ENCODE results near the gene HSD17B4.
"Not testable (repeated sequence)": the region's sequence is repeated elsewhere in the genome, so short reads cannot be mapped to it uniquely, and the experiment has no call there.

The HSD17B4 gene

DNA sequence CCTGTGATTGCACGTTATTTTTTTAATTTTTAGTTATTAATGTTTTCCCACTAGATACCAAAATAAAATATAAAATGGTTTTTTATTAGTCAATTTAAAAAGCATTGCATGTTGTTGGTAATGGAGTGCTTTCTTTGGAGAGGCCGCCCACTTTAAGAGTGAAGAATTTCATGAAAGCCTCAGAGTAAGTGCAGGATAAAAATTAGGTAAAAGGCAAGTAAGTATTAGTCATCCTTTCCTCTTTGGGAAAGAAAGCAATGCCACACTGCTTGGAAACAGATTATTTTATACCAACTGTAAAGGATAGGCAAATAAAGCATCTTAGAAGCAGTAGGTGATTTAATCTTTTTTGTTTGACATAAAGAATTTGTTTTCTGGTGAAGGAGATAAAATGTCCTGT lies 62.9 kb downstream of the HSD17B4 start:
- Histone ChIP-seq H3K4me1 (ENCODE audit: insufficient read depth, low read length) (no peaks in the 10 kb centered on the region), H2AFZ (ENCODE audit: low read depth, low read length) (no peak overlapping the region), H3K9me3 (ENCODE audit: insufficient read depth, low read length, severe bottlenecking) (no peaks in the 10 kb centered on the region), H4K20me1 (ENCODE audit: insufficient read depth, low read length) (no peaks in the 10 kb centered on the region), H3K27me3 (ENCODE audit: insufficient read depth, low read length, poor library complexity) (no peaks in the 10 kb centered on the region), H3K9ac (ENCODE audit: low read depth, low read length) (no peak overlapping the region), H3K79me2 (ENCODE audit: insufficient read depth, low read length) (no peaks in the 10 kb centered on the region), H3K36me3 (ENCODE audit: insufficient read depth, low read length) (peaks cover 37% of the 10 kb centered on the region), H3K4me2 (ENCODE audit: insufficient read depth, low read length) (no peak overlapping the region), H3K27ac (ENCODE audit: low read length) (no peak overlapping the region), H3K4me3 (ENCODE audit: low read depth in 1 of 2, low read length in 2 of 2) (no peak overlapping the region)
- no peak for TF ChIP-seq EZH2 (IDR thresholded peaks at IDR 0.05; ENCODE audit: borderline replicate concordance, low read depth, low read length, severe bottlenecking)
- TF ChIP-seq, protein P1, sequence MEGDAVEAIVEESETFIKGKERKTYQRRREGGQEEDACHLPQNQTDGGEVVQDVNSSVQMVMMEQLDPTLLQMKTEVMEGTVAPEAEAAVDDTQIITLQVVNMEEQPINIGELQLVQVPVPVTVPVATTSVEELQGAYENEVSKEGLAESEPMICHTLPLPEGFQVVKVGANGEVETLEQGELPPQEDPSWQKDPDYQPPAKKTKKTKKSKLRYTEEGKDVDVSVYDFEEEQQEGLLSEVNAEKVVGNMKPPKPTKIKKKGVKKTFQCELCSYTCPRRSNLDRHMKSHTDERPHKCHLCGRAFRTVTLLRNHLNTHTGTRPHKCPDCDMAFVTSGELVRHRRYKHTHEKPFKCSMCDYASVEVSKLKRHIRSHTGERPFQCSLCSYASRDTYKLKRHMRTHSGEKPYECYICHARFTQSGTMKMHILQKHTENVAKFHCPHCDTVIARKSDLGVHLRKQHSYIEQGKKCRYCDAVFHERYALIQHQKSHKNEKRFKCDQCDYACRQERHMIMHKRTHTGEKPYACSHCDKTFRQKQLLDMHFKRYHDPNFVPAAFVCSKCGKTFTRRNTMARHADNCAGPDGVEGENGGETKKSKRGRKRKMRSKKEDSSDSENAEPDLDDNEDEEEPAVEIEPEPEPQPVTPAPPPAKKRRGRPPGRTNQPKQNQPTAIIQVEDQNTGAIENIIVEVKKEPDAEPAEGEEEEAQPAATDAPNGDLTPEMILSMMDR (IDR thresholded peaks at IDR 0.05; ENCODE audit: borderline replicate concordance, extremely low read depth, low read length, poor library complexity, severe bottlenecking): no peak
- ATAC-seq (ENCODE audit: insufficient read depth, low read depth) (no peak), DNase-seq (no peak)

- peaks cover 26% of the 10 kb centered on the region for H3K36me3 ChIP-seq (ENCODE audit: insufficient read depth, low read length)
- H3K4me2 ChIP-seq (ENCODE audit: insufficient read depth, low read length); H3K4me3 ChIP-seq (ENCODE audit: low read depth in 1 of 2, low read length in 2 of 2); H3K27ac ChIP-seq (ENCODE audit: low read length); H3K9ac ChIP-seq (ENCODE audit: low read depth, low read length); H4K20me1 ChIP-seq (ENCODE audit: insufficient read depth, low read length); H3K4me1 ChIP-seq (ENCODE audit: insufficient read depth, low read length); H3K27me3 ChIP-seq (ENCODE audit: insufficient read depth, low read length, poor library complexity); ATAC-seq (ENCODE audit: insufficient read depth, low read depth); DNase-seq; H3K79me2 ChIP-seq (ENCODE audit: insufficient read depth, low read length); H3K9me3 ChIP-seq (ENCODE audit: insufficient read depth, low read length, severe bottlenecking); H2AFZ ChIP-seq (ENCODE audit: low read depth, low read length): not testable (repeated sequence)
Measured at GRCh38 chr5:119517115-119517514, 64.8 kb downstream of the HSD17B4 start.

- Histone ChIP-seq H3K79me2 (ENCODE audit: insufficient read depth, low read length) (no peaks in the 10 kb centered on the region), H2AFZ (ENCODE audit: low read depth, low read length) (no peak overlapping the region), H3K4me3 (ENCODE audit: low read depth in 1 of 2, low read length in 2 of 2) (no peak overlapping the region), H3K27ac (ENCODE audit: low read length) (no peak overlapping the region), H3K27me3 (ENCODE audit: insufficient read depth, low read length, poor library complexity) (no peaks in the 10 kb centered on the region), H3K4me2 (ENCODE audit: insufficient read depth, low read length) (no peak overlapping the region), H3K9me3 (ENCODE audit: insufficient read depth, low read length, severe bottlenecking) (no peaks in the 10 kb centered on the region), H3K9ac (ENCODE audit: low read depth, low read length) (no peak overlapping the region), H3K36me3 (ENCODE audit: insufficient read depth, low read length) (peaks cover 24% of the 10 kb centered on the region), H4K20me1 (ENCODE audit: insufficient read depth, low read length) (no peaks in the 10 kb centered on the region), H3K4me1 (ENCODE audit: insufficient read depth, low read length) (no peaks in the 10 kb centered on the region)
- DNase-seq: no peak
- no peak for ATAC-seq (ENCODE audit: insufficient read depth, low read depth)
- no peak for TF ChIP-seq EZH2 (IDR thresholded peaks at IDR 0.05; ENCODE audit: borderline replicate concordance, low read depth, low read length, severe bottlenecking)
- TF ChIP-seq, protein P1 (IDR thresholded peaks at IDR 0.05; ENCODE audit: borderline replicate concordance, extremely low read depth, low read length, poor library complexity, severe bottlenecking): no peak
Measured at GRCh38 chr5:119521232-119521631, 68.9 kb downstream of the HSD17B4 start.

DNA sequence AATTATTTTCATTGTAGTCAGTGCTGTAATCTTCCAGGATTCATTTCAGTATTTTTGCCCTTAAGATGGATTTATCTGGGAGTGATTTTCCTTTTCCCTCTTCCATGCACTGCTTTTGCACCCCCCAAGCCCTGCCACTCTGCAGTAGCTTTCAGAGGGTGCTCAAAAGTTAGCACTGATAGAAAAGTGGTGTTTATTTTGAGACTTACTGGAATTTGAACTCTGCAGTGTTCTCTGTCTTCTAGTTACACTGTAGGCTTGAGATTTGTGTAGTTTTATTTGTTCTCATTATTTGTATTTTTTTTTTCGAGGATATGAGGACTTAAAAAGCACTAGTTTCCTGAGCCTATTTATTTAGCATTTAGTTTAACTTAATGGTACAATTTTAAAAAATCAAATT lies 70.5 kb downstream of the HSD17B4 start:
- Histone ChIP-seq H3K4me1 (ENCODE audit: insufficient read depth, low read length) (no peaks in the 10 kb centered on the region), H3K4me3 (ENCODE audit: low read depth in 1 of 2, low read length in 2 of 2) (no peak overlapping the region), H2AFZ (ENCODE audit: low read depth, low read length) (no peak overlapping the region), H3K36me3 (ENCODE audit: insufficient read depth, low read length) (peaks cover 25% of the 10 kb centered on the region; the same call in 1 of the 2 replicates), H3K9me3 (ENCODE audit: insufficient read depth, low read length, severe bottlenecking) (no peaks in the 10 kb centered on the region), H3K27me3 (ENCODE audit: insufficient read depth, low read length, poor library complexity) (no peaks in the 10 kb centered on the region), H3K9ac (ENCODE audit: low read depth, low read length) (no peak overlapping the region), H3K4me2 (ENCODE audit: insufficient read depth, low read length) (no peak overlapping the region), H4K20me1 (ENCODE audit: insufficient read depth, low read length) (no peaks in the 10 kb centered on the region), H3K79me2 (ENCODE audit: insufficient read depth, low read length) (no peaks in the 10 kb centered on the region), H3K27ac (ENCODE audit: low read length) (no peak overlapping the region)
- DNase-seq: no peak
- no peak for ATAC-seq (ENCODE audit: insufficient read depth, low read depth)
- TF ChIP-seq, protein P1 (IDR thresholded peaks at IDR 0.05; ENCODE audit: borderline replicate concordance, extremely low read depth, low read length, poor library complexity, severe bottlenecking): no peak
- TF ChIP-seq EZH2 (IDR thresholded peaks at IDR 0.05; ENCODE audit: borderline replicate concordance, low read depth, low read length, severe bottlenecking): no peak

Data from DND-41 (cell line).